Mesenchymal stem cell (in vitro differentiated cells and primary cell): ENCODE results near the gene CDX4.

Experiments
- DNase-seq: peaks from one replicate; pipeline ENCODE4 v3.0.0-alpha.2; 2013
- H2AFZ ChIP-seq: one replicate; pipeline ENCODE4 v1.6.1; 2013; ENCODE audit warnings: low read depth, mild to moderate bottlenecking, control low read depth, inconsistent platforms, low read length, moderate library complexity
- H2AK5ac ChIP-seq: 2 replicates; pipeline ENCODE4 v1.6.1; 2013; ENCODE audit warnings: low read length, moderate library complexity, mild to moderate bottlenecking, inconsistent platforms; ENCODE audit not compliant: severe bottlenecking
- H2BK120ac ChIP-seq: one replicate; pipeline ENCODE4 v1.6.1; 2013; ENCODE audit warnings: low read depth, mild to moderate bottlenecking, inconsistent platforms, low read length, moderate library complexity
- H2BK12ac ChIP-seq, 2 experiments: one replicate each; pipeline ENCODE4 v1.6.1; 2013; ENCODE audit warnings: inconsistent platforms in 2 of 2, low read length in 2 of 2, mild to moderate bottlenecking in 2 of 2, moderate library complexity in 2 of 2, control low read depth in 1 of 2
- H2BK15ac ChIP-seq: one replicate; pipeline ENCODE4 v1.6.1; 2013; ENCODE audit warnings: mild to moderate bottlenecking, low read depth, inconsistent platforms; ENCODE audit not compliant: poor library complexity, severe bottlenecking
- H2BK5ac ChIP-seq: 2 replicates; pipeline ENCODE4 v1.6.1; 2013; ENCODE audit warnings: low read depth, mild to moderate bottlenecking, low read length, control low read depth, inconsistent platforms; ENCODE audit not compliant: poor library complexity, severe bottlenecking
- H3K14ac ChIP-seq, 2 experiments: one replicate each; pipeline ENCODE4 v1.6.1; 2013; ENCODE audit warnings: inconsistent platforms in 2 of 2, low read length in 2 of 2, control low read depth in 1 of 2, mild to moderate bottlenecking in 1 of 2, moderate library complexity in 1 of 2
- H3K18ac ChIP-seq, 2 experiments: one replicate each; pipeline ENCODE4 v1.6.1; 2013; ENCODE audit warnings: inconsistent platforms in 2 of 2, low read length in 2 of 2, control low read depth in 1 of 2, low read depth in 1 of 2, mild to moderate bottlenecking in 1 of 2
- H3K23ac ChIP-seq, 2 experiments: one replicate each; pipeline ENCODE4 v1.6.1; 2013; ENCODE audit warnings: inconsistent platforms in 2 of 2, low read length in 2 of 2, mild to moderate bottlenecking in 2 of 2, moderate library complexity in 2 of 2, control low read depth in 1 of 2
- H3K27ac ChIP-seq: 2 replicates; pipeline ENCODE4 v1.5.1; 2013; ENCODE audit warnings: mild to moderate bottlenecking, moderate library complexity, low read length, control low read depth, inconsistent platforms; ENCODE audit not compliant: poor library complexity, severe bottlenecking
- H3K27me3 ChIP-seq, 2 experiments: 2 replicates each; pipeline versions ENCODE4 v1.6.1 to v1.7.0; 2013; ENCODE audit warnings: low read length in 2 of 2, mild to moderate bottlenecking in 2 of 2, moderate library complexity in 2 of 2, control low read depth in 1 of 2, inconsistent platforms in 1 of 2; ENCODE audit not compliant: control insufficient read depth in 1 of 2, insufficient read depth in 1 of 2
- H3K36me3 ChIP-seq, 2 experiments: 2 replicates each; pipeline versions ENCODE4 v1.6.1 to v1.7.0; 2013; ENCODE audit warnings: low read length in 2 of 2, control low read depth in 1 of 2, inconsistent platforms in 1 of 2, low read depth in 1 of 2, mild to moderate bottlenecking in 1 of 2; ENCODE audit not compliant: insufficient read depth in 2 of 2, control insufficient read depth in 1 of 2
- H3K4ac ChIP-seq, 2 experiments: one replicate each; pipeline ENCODE4 v1.6.1; 2013; ENCODE audit warnings: inconsistent platforms in 2 of 2, low read length in 2 of 2, mild to moderate bottlenecking in 2 of 2, moderate library complexity in 2 of 2, control low read depth in 1 of 2, low read depth in 1 of 2
- H3K4me1 ChIP-seq: 2 replicates; pipeline ENCODE4 v1.6.1; 2013; ENCODE audit warnings: low read depth, low read length, control low read depth; ENCODE audit not compliant: control insufficient read depth, insufficient read depth
- H3K4me2 ChIP-seq: 2 replicates; pipeline ENCODE4 v1.6.1; 2013; ENCODE audit warnings: low read length, mild to moderate bottlenecking, inconsistent platforms; ENCODE audit not compliant: poor library complexity, severe bottlenecking
- H3K4me3 ChIP-seq, 2 experiments: 2 replicates each; pipeline versions ENCODE4 v1.5.1 to v1.7.0; 2013; ENCODE audit warnings: low read length in 2 of 2, mild to moderate bottlenecking in 2 of 2, control low read depth in 1 of 2, low read depth in 1 of 2; ENCODE audit not compliant: insufficient read depth in 1 of 2
- H3K79me1 ChIP-seq: replicated peaks from 2 replicates; pipeline ENCODE4 v1.6.1; 2013; ENCODE audit warnings: mild to moderate bottlenecking, control low read depth, low read length, inconsistent platforms; ENCODE audit not compliant: poor library complexity, severe bottlenecking
- H3K9ac ChIP-seq: 2 replicates; pipeline ENCODE4 v1.7.0; 2013; ENCODE audit warnings: mild to moderate bottlenecking, low read length, moderate library complexity
- H3K9me3 ChIP-seq: 2 replicates; pipeline ENCODE4 v1.7.0; 2013; ENCODE audit warnings: mild to moderate bottlenecking, low read length; ENCODE audit not compliant: control insufficient read depth
- H4K8ac ChIP-seq: one replicate; pipeline ENCODE4 v1.6.1; 2013; ENCODE audit warnings: inconsistent platforms, mild to moderate bottlenecking, low read length, moderate library complexity
- H4K91ac ChIP-seq: one replicate; pipeline ENCODE4 v1.6.1; 2013; ENCODE audit warnings: mild to moderate bottlenecking, low read length, inconsistent platforms
- WGBS: methylation state at CpG from one replicate; pipeline ENCODE4 v1.1.7; 2013; ENCODE audit warnings: mixed read lengths; 5-methylcytosine and 5-hydroxymethylcytosine counted together

CDX4 gene

GRCh38 chrX:73412930-73413329 is 33.9 kb upstream of the CDX4 start:
- H3K18ac ChIP-seq, result no peak overlapping the region
- no peak overlapping the region for H3K23ac ChIP-seq
- H2BK5ac ChIP-seq, result no peak overlapping the region
- H2BK15ac ChIP-seq, result no peak overlapping the region
- H3K4me1 ChIP-seq, result no peaks in the 10 kb centered on the region
- no peaks in the 10 kb centered on the region for H3K79me1 ChIP-seq
- no peak overlapping the region for H2AFZ ChIP-seq
- H3K4ac ChIP-seq, result no peak overlapping the region
- no peaks in the 10 kb centered on the region for H3K36me3 ChIP-seq
- H3K4me2 ChIP-seq, result no peak overlapping the region
- H3K9me3 ChIP-seq, result peaks cover 3% of the 10 kb centered on the region
- H3K27me3 ChIP-seq, result peaks cover 0 to 15% of the 10 kb centered on the region in 2 experiments
- H3K14ac ChIP-seq, result no peak overlapping the region
- no peak overlapping the region for H3K4me3 ChIP-seq
- no peak overlapping the region for H2BK12ac ChIP-seq
- no peak overlapping the region for H3K27ac ChIP-seq
- DNase-seq, result no peak
- no peak overlapping the region for H2BK120ac ChIP-seq
- H2AK5ac ChIP-seq, result no peak overlapping the region
- no peak overlapping the region for H4K91ac ChIP-seq
- no peak overlapping the region for H4K8ac ChIP-seq
- no peak overlapping the region for H3K9ac ChIP-seq

- no peak overlapping the region for H3K18ac ChIP-seq
- no peaks in the 10 kb centered on the region for H3K36me3 ChIP-seq
- H3K9me3 ChIP-seq, result peaks cover 17% of the 10 kb centered on the region
- no peak overlapping the region for H3K27ac ChIP-seq
- no peaks in the 10 kb centered on the region for H3K79me1 ChIP-seq
- H3K4me3 ChIP-seq, result no peak overlapping the region
- no peak overlapping the region for H4K91ac ChIP-seq
- no peak overlapping the region for H2BK120ac ChIP-seq
- no peak overlapping the region for H2BK5ac ChIP-seq
- no peak overlapping the region for H3K23ac ChIP-seq
- no peak overlapping the region for H2BK15ac ChIP-seq
- H2BK12ac ChIP-seq, result no peak overlapping the region
- peaks cover 0 to 57% of the 10 kb centered on the region in 2 experiments for H3K27me3 ChIP-seq
- H4K8ac ChIP-seq, result no peak overlapping the region
- no peak overlapping the region for H3K4ac ChIP-seq
- H3K4me1 ChIP-seq, result no peaks in the 10 kb centered on the region
- no peak overlapping the region for H2AK5ac ChIP-seq
- H3K14ac ChIP-seq, result no peak overlapping the region
- H3K9ac ChIP-seq, result no peak overlapping the region
- no peak overlapping the region for H3K4me2 ChIP-seq
- no peak overlapping the region for H2AFZ ChIP-seq
- 61% methylated on average over 25 of the region's 34 CpGs for WGBS
- no peak for DNase-seq
Measured at GRCh38 chrX:73447311-73447794, 500 bp downstream of the CDX4 start.

- Histone ChIP-seq H2BK120ac (no peak overlapping the region), H3K23ac (no peak overlapping the region), H2BK5ac (no peak overlapping the region), H3K4me3 (no peak overlapping the region), H2BK15ac (no peak overlapping the region), H3K79me1 (no peaks in the 10 kb centered on the region), H3K4ac (no peak overlapping the region), H3K27ac (no peak overlapping the region), H3K18ac (no peak overlapping the region), H4K91ac (no peak overlapping the region), H3K4me1 (no peaks in the 10 kb centered on the region), H3K9ac (no peak overlapping the region), H3K4me2 (no peak overlapping the region), H4K8ac (no peak overlapping the region), H3K14ac (no peak overlapping the region), H2AK5ac (no peak overlapping the region), H2BK12ac (no peak overlapping the region), H2AFZ (no peak overlapping the region), H3K36me3 (no peaks in the 10 kb centered on the region), H3K27me3 (peaks cover 0 to 60% of the 10 kb centered on the region in 2 experiments), H3K9me3 (peaks cover 14% of the 10 kb centered on the region)
- DNase-seq, result no peak
- WGBS, result 17% methylated on average over 12 of the region's 20 CpGs
Measured at GRCh38 chrX:73448379-73448778, 1.5 kb downstream of the CDX4 start.

- H3K4ac ChIP-seq, result no peak overlapping the region
- no peak overlapping the region for H3K9ac ChIP-seq
- H3K36me3 ChIP-seq, result no peaks in the 10 kb centered on the region
- no peak overlapping the region for H4K8ac ChIP-seq
- no peak overlapping the region for H3K27ac ChIP-seq
- no peak overlapping the region for H2AFZ ChIP-seq
- no peak overlapping the region for H2AK5ac ChIP-seq
- H3K14ac ChIP-seq, result no peak overlapping the region
- H3K4me2 ChIP-seq, result no peak overlapping the region
- H2BK15ac ChIP-seq, result no peak overlapping the region
- H2BK120ac ChIP-seq, result no peak overlapping the region
- no peak for DNase-seq
- H4K91ac ChIP-seq, result no peak overlapping the region
- no peak overlapping the region for H2BK12ac ChIP-seq
- H3K27me3 ChIP-seq, result peaks cover 0 to 23% of the 10 kb centered on the region in 2 experiments
- no peak overlapping the region for H2BK5ac ChIP-seq
- WGBS, result 0% methylated on average over 1 of the region's 1 CpG
- no peak overlapping the region for H3K4me3 ChIP-seq
- H3K79me1 ChIP-seq, result no peaks in the 10 kb centered on the region
- no peaks in the 10 kb centered on the region for H3K9me3 ChIP-seq
- no peaks in the 10 kb centered on the region for H3K4me1 ChIP-seq
- no peak overlapping the region for H3K23ac ChIP-seq
- no peak overlapping the region for H3K18ac ChIP-seq
Measured at GRCh38 chrX:73455171-73455570, 8.3 kb downstream of the CDX4 start.
